Endothelial cell (in vitro differentiated cells): ENCODE results near the gene KRTAP10-5. TPM values are rescaled to one million over a fixed set of nuclear protein-coding genes. Genes with fewer than 3 reads are reported as not detected.

Experiments used
- DNase-seq: peaks from one replicate; pipeline ENCODE4 v3.0.0; 2021; ENCODE audit warnings: low spot score
- H3K27ac Mint-ChIP-seq: one replicate; pipeline ENCODE4 v1.8.0; 2021; ENCODE audit warnings: mixed read lengths, inconsistent platforms; ENCODE audit not compliant: unreplicated experiment
- H3K27me3 Mint-ChIP-seq: one replicate; pipeline ENCODE4 v1.8.0; 2021; ENCODE audit warnings: mild to moderate bottlenecking, moderate library complexity, mixed read lengths, inconsistent platforms; ENCODE audit not compliant: unreplicated experiment
- H3K36me3 Mint-ChIP-seq: one replicate; pipeline ENCODE4 v1.8.0; 2021; ENCODE audit warnings: mild to moderate bottlenecking, low read depth, mixed read lengths, inconsistent platforms; ENCODE audit not compliant: unreplicated experiment
- H3K4me1 Mint-ChIP-seq: one replicate; pipeline ENCODE4 v1.8.0; 2021; ENCODE audit warnings: mild to moderate bottlenecking, mixed read lengths, inconsistent platforms; ENCODE audit not compliant: unreplicated experiment
- H3K4me3 Mint-ChIP-seq: one replicate; pipeline ENCODE4 v1.8.0; 2021; ENCODE audit warnings: mild to moderate bottlenecking, mixed read lengths, inconsistent platforms; ENCODE audit not compliant: unreplicated experiment
- H3K9me3 Mint-ChIP-seq: one replicate; pipeline ENCODE4 v1.8.0; 2021; ENCODE audit warnings: mixed read lengths, inconsistent platforms; ENCODE audit not compliant: unreplicated experiment
- total RNA-seq: library from RNA; stranded (reverse); fragmentation: NEBNext Ultra II Directional; extraction: Animal tissue kit (Norgen Biotek cat#: 25700); gene quantifications from one replicate; pipeline ENCODE4 v1.2.1, GENCODE V29; 2021; ENCODE audit not compliant: unreplicated experiment
- TF ChIP-seq, protein P1 (sequence below): fragments of 200-600 bp; sonication (generic); IDR thresholded peaks from one replicate; pipeline ENCODE4 v1.5.0; 2021; ENCODE audit warnings: antibody characterized with exemption; ENCODE audit not compliant: unreplicated experiment

The KRTAP10-5 gene
- total RNA-seq, 1 donor from 2014 or later: not detected

- peaks cover 5% of the 10 kb centered on the region for H3K4me1 Mint-ChIP-seq
- no peaks in the 10 kb centered on the region for H3K9me3 Mint-ChIP-seq
- H3K27me3 Mint-ChIP-seq: peaks cover 8% of the 10 kb centered on the region
- no peak for DNase-seq
- no peak overlapping the region for H3K27ac Mint-ChIP-seq
- TF ChIP-seq, protein P1, sequence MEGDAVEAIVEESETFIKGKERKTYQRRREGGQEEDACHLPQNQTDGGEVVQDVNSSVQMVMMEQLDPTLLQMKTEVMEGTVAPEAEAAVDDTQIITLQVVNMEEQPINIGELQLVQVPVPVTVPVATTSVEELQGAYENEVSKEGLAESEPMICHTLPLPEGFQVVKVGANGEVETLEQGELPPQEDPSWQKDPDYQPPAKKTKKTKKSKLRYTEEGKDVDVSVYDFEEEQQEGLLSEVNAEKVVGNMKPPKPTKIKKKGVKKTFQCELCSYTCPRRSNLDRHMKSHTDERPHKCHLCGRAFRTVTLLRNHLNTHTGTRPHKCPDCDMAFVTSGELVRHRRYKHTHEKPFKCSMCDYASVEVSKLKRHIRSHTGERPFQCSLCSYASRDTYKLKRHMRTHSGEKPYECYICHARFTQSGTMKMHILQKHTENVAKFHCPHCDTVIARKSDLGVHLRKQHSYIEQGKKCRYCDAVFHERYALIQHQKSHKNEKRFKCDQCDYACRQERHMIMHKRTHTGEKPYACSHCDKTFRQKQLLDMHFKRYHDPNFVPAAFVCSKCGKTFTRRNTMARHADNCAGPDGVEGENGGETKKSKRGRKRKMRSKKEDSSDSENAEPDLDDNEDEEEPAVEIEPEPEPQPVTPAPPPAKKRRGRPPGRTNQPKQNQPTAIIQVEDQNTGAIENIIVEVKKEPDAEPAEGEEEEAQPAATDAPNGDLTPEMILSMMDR: no peak
- H3K4me3 Mint-ChIP-seq: no peak overlapping the region
- H3K36me3 Mint-ChIP-seq: no peaks in the 10 kb centered on the region
Observed at GRCh38 chr21:44596068-44596725, 15.8 kb upstream of the KRTAP10-5 start.

DNA sequence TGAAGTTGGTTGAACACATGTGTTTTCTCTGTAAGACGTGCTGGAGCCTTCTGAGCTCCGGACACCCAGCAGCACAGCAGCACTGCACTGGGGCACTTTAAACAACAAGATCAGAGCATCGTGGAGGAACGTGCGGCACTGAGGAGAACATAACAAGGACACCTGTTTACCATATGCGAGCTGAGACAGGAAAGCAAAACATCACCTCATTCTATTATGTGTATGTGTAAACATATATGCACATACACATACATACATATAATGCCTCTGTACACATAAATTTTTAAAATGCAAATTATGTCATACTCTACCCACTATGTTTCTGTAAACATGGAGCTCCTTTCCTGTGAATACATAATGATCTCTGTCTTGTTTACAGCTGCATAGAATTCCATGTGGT, 15.1 kb upstream of the KRTAP10-5 start:
- DNase-seq: no peak
- no peak overlapping the region for H3K27ac Mint-ChIP-seq

DNA sequence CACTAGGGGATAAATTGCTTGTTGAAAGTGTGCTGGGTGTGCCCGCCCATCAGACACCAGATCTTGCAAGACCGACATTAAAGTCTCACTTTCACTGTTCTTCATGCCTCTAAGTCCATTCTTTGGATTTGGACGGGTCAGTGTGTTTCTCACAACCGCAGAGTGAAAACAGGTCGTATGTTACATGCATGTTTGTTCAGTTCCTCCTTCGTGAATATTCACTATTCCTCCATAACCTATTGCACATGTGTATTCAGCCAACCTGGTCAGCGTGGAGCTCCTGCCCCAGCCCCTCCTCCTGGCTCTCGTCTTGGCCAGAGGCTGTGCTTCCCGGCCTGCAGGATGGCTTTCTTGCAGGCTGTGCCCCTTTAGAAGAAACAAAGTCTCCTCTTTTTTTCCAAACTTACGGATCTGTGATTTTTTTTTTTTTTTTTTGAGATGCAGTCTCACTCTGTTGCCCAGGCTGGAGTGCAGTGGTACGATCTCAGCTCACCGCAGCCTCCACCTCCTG, 14.1 kb upstream of the KRTAP10-5 start:
- no peak overlapping the region for H3K27ac Mint-ChIP-seq
- H3K9me3 Mint-ChIP-seq: no peaks in the 10 kb centered on the region
- no peaks in the 10 kb centered on the region for H3K36me3 Mint-ChIP-seq
- no peak overlapping the region for H3K4me3 Mint-ChIP-seq
- TF ChIP-seq, protein P1: no peak
- H3K4me1 Mint-ChIP-seq: peaks cover 5% of the 10 kb centered on the region
- no peak for DNase-seq
- H3K27me3 Mint-ChIP-seq: peaks cover 5% of the 10 kb centered on the region

More for the DNA sequence above, 15.1 kb upstream of the KRTAP10-5 start:
- no peaks in the 10 kb centered on the region for H3K36me3 Mint-ChIP-seq
- H3K4me3 Mint-ChIP-seq: no peak overlapping the region
- TF ChIP-seq, protein P1: no peak
- H3K4me1 Mint-ChIP-seq: peaks cover 5% of the 10 kb centered on the region
- no peaks in the 10 kb centered on the region for H3K9me3 Mint-ChIP-seq
- H3K27me3 Mint-ChIP-seq: peaks cover 6% of the 10 kb centered on the region

DNA sequence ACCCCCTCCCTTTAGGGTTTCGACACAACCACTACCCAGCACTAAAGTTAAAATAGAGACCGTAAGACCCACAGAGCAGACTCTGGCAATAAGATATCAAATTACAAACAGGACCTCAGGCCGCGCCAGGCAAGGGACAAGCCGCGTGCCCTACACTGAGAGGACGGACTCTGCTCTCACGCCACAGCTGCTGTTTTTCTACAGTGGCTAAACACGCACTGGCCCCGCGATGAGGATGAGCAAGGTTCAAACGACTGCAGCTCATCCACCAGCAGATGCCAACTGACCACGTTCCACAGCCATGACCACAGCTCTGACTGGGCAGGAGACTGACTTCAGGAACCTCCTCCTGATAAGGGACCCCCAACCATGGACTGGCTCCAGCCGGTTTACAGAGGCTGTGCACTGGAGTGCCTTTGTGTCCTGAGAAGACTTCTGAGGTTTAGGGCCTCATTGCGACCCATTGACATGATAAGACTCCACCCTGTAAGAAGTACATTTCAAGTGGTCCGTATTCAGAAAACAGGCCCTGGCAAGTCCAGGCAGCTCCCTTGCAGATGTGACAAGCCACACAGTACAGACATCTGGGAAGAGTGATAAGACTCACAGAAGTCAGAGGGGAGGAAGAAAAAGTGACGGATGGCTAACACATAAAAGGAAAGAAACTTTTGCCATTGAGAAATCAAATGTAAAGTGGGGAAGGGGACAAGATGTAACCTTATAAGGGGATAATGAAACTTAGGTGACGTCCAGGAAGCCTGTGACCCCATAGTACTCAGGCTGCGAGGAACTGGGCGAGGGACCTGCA, 13.4 kb upstream of the KRTAP10-5 start:
- H3K4me3 Mint-ChIP-seq: no peak overlapping the region
- peaks cover 5% of the 10 kb centered on the region for H3K27me3 Mint-ChIP-seq
- DNase-seq: no peak
- no peak overlapping the region for H3K27ac Mint-ChIP-seq
- TF ChIP-seq, protein P1: no peak
- H3K9me3 Mint-ChIP-seq: no peaks in the 10 kb centered on the region
- H3K4me1 Mint-ChIP-seq: peaks cover 5% of the 10 kb centered on the region
- no peaks in the 10 kb centered on the region for H3K36me3 Mint-ChIP-seq
